MG63 (cell line): ENCODE data around the gene ACBD5. TPM values are rescaled to one million over a fixed set of nuclear protein-coding genes. Genes with fewer than 3 reads are reported as not detected.
"Not testable (repeated sequence)": the region's sequence is repeated elsewhere in the genome, so short reads cannot be mapped to it uniquely, and the experiment has no call there.

Source experiments
- DNase-seq: peaks from one replicate; pipeline ENCODE4 v3.0.0-alpha.2; 2020
- H3K27me3 ChIP-seq: fragments of 250-450 bp; sonication (Bioruptor Pico); 2 replicates; pipeline ENCODE4 v1.5.1; 2020; ENCODE audit warnings: mild to moderate bottlenecking, moderate library complexity
- H3K36me3 ChIP-seq: fragments of 250-450 bp; sonication (Bioruptor Pico); 2 replicates; pipeline ENCODE4 v1.5.1; 2020; ENCODE audit warnings: mild to moderate bottlenecking, moderate library complexity
- H3K4me3 ChIP-seq: fragments of 250-450 bp; sonication (Bioruptor Pico); 2 replicates; pipeline ENCODE4 v1.5.1; 2020; ENCODE audit warnings: mild to moderate bottlenecking, moderate library complexity
- H3K9me3 ChIP-seq: fragments of 250-450 bp; sonication (Bioruptor Pico); 2 replicates; pipeline ENCODE4 v1.5.1; 2020; ENCODE audit warnings: mild to moderate bottlenecking, moderate library complexity
- total RNA-seq: library from RNA; depleted of rRNA; stranded (reverse); fragments of >200 nt; shearing (Covaris generic); gene quantifications from 2 replicates; pipeline ENCODE4 v1.2.3, GENCODE V29; 2014; ENCODE audit warnings: low replicate concordance; rRNA removed

ACBD5 gene, protein sequence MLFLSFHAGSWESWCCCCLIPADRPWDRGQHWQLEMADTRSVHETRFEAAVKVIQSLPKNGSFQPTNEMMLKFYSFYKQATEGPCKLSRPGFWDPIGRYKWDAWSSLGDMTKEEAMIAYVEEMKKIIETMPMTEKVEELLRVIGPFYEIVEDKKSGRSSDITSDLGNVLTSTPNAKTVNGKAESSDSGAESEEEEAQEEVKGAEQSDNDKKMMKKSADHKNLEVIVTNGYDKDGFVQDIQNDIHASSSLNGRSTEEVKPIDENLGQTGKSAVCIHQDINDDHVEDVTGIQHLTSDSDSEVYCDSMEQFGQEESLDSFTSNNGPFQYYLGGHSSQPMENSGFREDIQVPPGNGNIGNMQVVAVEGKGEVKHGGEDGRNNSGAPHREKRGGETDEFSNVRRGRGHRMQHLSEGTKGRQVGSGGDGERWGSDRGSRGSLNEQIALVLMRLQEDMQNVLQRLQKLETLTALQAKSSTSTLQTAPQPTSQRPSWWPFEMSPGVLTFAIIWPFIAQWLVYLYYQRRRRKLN
- 12.8 and 26.1 TPM in 2 replicates for total RNA-seq

DNA sequence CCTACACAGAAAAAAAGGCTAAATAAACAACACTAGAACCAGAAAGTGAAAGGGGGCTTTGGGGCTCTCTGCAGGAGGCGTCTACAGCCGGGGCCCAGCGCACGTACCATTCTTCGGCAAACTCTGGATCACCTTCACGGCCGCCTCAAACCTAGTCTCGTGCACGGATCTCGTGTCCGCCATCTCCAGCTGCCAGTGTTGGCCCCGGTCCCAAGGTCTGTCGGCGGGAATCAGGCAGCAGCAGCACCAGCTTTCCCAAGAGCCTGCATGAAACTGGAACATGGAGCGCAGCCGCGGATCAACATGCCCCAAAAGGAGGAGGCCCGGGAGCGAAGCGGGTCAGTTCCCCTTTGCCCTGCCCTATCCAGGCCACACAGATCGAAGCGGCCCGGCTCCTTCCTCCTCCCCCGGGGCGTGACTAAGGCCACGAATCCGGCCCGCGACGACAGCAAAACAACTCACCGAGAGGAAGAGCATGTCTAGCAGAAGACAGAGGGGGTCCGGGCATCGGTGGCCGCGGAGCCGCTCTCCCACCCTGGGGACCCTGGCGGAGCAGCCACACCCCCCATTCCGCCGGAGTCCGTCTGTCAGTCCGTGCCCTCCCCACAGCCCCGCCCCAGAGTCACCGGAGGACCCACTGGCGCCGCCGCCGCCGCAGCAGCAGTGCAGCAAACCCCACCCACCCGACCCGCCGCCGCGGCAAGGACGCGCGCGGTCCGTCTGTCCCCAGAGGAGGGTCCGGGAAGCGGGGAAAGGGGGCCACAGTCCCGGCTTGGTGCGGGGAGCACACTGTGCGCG, at the start of gene ACBD5:
TSS of gene ACBD5 (minus strand) at position 586 of the 798 bp plus-strand sequence. CDS start at position 477, 109 bp downstream.
- Histone ChIP-seq H3K9me3 (no peaks in the 10 kb centered on the region), H3K27me3 (no peaks in the 10 kb centered on the region), H3K4me3 (peak within 1 kb of the TSS; percentile 75), H3K36me3 (peaks cover 2% of the 10 kb centered on the region)
- peak; percentile 91 for DNase-seq

DNA sequence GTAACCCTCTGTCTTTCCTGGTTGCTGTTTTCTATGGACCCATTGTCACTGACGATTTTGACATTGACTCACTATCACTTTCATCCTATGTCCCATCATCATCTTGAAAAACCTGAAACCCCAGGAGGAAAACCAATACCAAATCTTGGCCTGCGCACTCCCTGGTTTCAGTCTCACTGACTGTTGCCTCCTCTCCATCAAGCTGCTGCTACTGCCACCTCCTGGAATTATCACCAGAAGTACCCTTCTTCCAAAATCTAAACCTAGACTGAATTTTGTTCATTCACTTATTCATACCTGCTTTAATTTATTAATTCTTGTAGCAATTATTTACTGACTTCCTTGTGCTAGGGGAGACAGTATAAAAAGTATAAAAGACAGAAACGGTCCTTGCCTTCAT, 44.5 kb upstream of the ACBD5 start:
- H3K4me3 ChIP-seq: no peak overlapping the region
- no peaks in the 10 kb centered on the region for H3K36me3 ChIP-seq
- no peak for DNase-seq
- no peaks in the 10 kb centered on the region for H3K9me3 ChIP-seq
- no peaks in the 10 kb centered on the region for H3K27me3 ChIP-seq

- no peak for DNase-seq
- Histone ChIP-seq H3K36me3 (no peaks in the 10 kb centered on the region), H3K27me3 (peaks cover 28% of the 10 kb centered on the region), H3K4me3 (no peak overlapping the region), H3K9me3 (no peaks in the 10 kb centered on the region; the same call in 1 of the 2 replicates)
These were observed 36.0 kb upstream of the ACBD5 start for GRCh38 chr10:27276581-27276980.

- DNase-seq, H3K9me3 ChIP-seq, H3K4me3 ChIP-seq, H3K36me3 ChIP-seq: not testable (repeated sequence)
- peaks cover 20% of the 10 kb centered on the region for H3K27me3 ChIP-seq
These were observed 25.4 kb upstream of the ACBD5 start for GRCh38 chr10:27266025-27266424.

- not testable (repeated sequence) for H3K4me3 ChIP-seq, DNase-seq, H3K9me3 ChIP-seq, H3K36me3 ChIP-seq
- H3K27me3 ChIP-seq: peaks cover 33% of the 10 kb centered on the region
These were observed 22.2 kb upstream of the ACBD5 start for GRCh38 chr10:27262788-27263187.

DNA sequence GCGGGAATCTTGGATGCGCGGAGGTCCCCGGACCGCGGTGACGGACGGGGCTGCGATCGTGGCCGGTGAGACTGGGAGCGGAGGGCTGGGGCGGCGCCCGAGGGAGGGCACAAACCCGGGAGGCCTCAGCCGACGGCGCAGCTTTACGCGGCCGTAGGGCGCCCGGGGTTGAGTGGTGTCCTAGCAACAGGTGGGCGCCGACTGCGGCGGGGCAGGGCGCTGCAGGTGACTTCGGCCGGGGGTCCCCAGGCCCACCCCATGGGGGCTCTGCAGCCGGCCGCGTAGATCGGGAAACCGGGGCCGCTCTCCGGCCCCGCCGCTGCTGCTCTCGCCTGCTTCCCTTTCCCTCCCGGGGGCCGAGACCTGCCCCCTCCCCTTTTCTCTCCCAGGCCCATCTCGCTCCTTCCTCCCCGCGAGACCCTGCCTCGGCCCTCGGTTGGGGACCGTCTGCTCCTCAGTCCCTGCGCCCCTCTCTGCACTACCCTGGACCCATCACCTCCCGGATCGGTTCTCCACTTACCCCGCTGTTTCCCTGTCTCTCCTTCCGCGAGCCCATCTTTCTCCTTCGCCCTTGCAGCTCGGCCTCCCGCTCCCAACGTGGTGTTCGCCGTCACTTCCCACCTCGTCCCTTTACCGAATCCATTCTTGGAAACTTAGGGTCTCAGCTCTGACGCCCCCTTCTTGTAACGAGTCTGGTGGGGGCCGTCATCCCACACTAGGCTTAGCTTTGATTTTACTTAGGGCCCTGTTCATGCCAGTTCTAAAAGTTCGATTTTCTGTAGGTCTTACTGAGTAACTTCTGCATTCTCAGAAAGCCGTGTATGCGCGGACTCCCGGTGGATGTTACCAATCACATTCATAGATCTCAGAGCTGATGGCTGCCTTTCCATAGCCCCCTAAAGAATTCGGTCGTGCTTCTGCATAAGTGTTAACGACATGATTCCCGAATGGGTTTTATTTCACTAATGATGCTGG, 18.5 kb upstream of the ACBD5 start:
- Histone ChIP-seq H3K36me3 (no peaks in the 10 kb centered on the region), H3K4me3 (peak overlapping the region; percentile 19; the same call in 1 of the 2 replicates), H3K27me3 (peaks cover 33% of the 10 kb centered on the region), H3K9me3 (0 out of 2 replicates have a peak, but pooled peaks cover 3% of the 10 kb centered on the region)
- no peak for DNase-seq

DNA sequence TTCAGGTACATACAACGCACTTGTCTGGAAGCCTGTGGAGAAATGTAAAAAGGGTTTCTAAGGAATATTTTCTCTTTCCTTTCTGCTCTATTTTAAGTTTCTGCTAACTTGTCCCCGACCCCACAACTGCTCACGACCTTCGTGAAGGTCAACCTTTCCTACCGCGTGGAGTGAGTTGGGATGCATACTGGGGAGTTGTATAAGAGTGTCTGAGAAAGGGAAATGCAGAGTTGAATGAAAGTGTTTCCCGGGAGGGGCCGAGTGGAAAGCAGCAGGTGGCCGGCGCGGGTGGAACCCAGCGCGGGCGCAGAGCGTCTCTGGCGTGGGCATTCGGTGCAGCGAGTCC, 17.9 kb upstream of the ACBD5 start:
- Histone ChIP-seq H3K9me3 (0 out of 2 replicates have a peak, but pooled peaks cover 3% of the 10 kb centered on the region), H3K4me3 (peak overlapping the region; percentile 19; the same call in 1 of the 2 replicates), H3K27me3 (peaks cover 33% of the 10 kb centered on the region), H3K36me3 (no peaks in the 10 kb centered on the region)
- DNase-seq: no peak

- DNase-seq: no peak
- Histone ChIP-seq H3K9me3 (0 out of 2 replicates have a peak, but pooled peaks cover 3% of the 10 kb centered on the region), H3K36me3 (no peaks in the 10 kb centered on the region), H3K4me3 (no peak overlapping the region), H3K27me3 (peaks cover 24% of the 10 kb centered on the region)
These were observed 15.9 kb upstream of the ACBD5 start for GRCh38 chr10:27256299-27257189.

DNA sequence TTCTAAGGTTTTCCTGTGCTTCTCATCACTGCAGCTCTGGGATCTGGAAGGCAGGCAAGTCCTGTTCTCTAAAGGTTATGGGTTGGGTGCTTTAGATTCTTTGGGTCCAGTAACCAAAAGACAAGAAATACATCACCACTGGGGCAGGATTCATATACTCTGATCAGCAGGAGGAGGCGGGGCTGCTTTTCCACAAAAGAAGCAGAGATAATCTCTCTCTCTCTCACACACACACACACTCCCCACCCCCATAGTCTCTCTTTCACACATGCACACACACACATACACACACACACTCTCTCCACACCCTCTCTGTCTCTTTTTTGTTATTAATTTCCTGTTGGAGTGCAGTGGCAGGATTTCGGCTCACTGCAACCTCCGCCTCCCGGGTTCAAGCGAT, 13.0 kb upstream of the ACBD5 start:
- peaks cover 2% of the 10 kb centered on the region for H3K27me3 ChIP-seq
- no peaks in the 10 kb centered on the region for H3K36me3 ChIP-seq
- H3K4me3 ChIP-seq: no peak overlapping the region
- DNase-seq: no peak
- 0 out of 2 replicates have a peak, but pooled peaks cover 3% of the 10 kb centered on the region for H3K9me3 ChIP-seq

DNA sequence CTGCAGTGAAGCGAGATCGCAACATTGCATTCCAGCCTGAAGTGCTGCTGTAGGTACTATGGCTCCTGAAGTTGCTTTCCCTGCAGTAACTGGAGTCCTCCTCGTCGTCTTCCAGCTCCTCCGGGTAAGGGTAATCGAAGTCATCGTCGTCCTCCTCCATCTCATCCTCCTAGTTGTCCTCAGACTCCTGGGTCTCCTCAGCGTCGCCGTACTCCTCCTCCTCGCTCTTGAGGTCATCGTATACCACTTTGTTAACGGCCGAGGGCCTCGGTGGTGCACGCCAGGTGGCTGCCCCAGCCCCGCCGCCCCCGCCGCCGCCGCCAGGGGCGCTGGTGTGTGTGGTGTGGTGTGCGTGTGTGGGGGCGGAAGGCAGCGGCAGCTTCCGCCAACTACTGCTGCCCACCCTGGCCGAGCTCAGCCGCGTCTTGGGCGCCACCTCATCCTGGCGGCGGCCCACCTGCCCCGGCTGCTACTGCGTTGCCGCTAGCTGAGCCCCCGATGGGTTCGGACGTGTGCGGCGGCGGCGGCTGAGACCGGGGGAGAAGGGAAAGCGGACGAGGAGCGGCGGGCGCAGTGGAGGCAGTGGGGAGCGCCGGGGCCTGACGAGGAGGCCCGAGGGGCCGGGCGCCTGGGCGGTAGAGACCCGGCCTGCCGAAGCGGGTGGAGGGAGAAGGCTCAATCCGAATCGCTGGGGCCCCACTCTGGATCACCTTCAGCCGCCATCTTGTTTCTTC, 11.8 kb upstream of the ACBD5 start:
- DNase-seq: peak; percentile 77
- H3K9me3 ChIP-seq: 0 out of 2 replicates have a peak, but pooled peaks cover 3% of the 10 kb centered on the region
- H3K36me3 ChIP-seq: no peaks in the 10 kb centered on the region
- H3K27me3 ChIP-seq: no peaks in the 10 kb centered on the region
- H3K4me3 ChIP-seq: peak overlapping the region; percentile 59

GRCh38 chr10:27251554-27251953, 11.0 kb upstream of the ACBD5 start:
- Histone ChIP-seq H3K27me3 (no peaks in the 10 kb centered on the region), H3K9me3 (no peaks in the 10 kb centered on the region), H3K4me3 (no peak overlapping the region), H3K36me3 (no peaks in the 10 kb centered on the region)
- no peak for DNase-seq

- DNase-seq: no peak
- no peak overlapping the region for H3K4me3 ChIP-seq
- no peaks in the 10 kb centered on the region for H3K27me3 ChIP-seq
- no peaks in the 10 kb centered on the region for H3K9me3 ChIP-seq
- H3K36me3 ChIP-seq: no peaks in the 10 kb centered on the region
These were observed 7.6 kb upstream of the ACBD5 start for GRCh38 chr10:27248215-27248614.

GRCh38 chr10:27247441-27247840, 6.8 kb upstream of the ACBD5 start:
- no peaks in the 10 kb centered on the region for H3K9me3 ChIP-seq
- H3K4me3 ChIP-seq: no peak overlapping the region
- no peak for DNase-seq
- H3K36me3 ChIP-seq: no peaks in the 10 kb centered on the region
- H3K27me3 ChIP-seq: no peaks in the 10 kb centered on the region

DNA sequence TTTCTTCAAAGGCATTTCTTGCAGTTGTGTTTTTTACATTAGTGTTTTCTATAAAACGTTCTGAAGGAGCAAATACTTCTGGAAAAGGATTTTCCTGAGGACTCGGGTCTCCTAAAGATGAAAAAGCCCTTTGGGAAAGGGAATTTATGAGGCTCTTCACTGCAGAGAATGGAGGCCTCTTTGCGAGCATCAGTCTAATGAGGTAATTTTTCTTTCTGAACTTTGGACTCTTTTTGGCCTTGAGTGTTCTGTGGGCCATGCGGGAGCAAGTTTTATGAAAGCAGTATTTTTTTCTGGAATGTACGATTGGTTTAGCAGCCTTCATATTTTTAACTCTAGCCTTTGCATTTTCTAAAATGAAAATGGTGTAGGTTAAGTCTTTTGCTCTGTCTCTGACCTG, 6.4 kb upstream of the ACBD5 start:
- DNase-seq: no peak
- Histone ChIP-seq H3K36me3 (no peaks in the 10 kb centered on the region), H3K9me3 (no peaks in the 10 kb centered on the region), H3K27me3 (no peaks in the 10 kb centered on the region), H3K4me3 (no peak overlapping the region)

GRCh38 chr10:27245836-27246235, 5.2 kb upstream of the ACBD5 start:
- no peaks in the 10 kb centered on the region for H3K9me3 ChIP-seq
- H3K4me3 ChIP-seq: no peak overlapping the region
- H3K27me3 ChIP-seq: no peaks in the 10 kb centered on the region
- H3K36me3 ChIP-seq: no peaks in the 10 kb centered on the region
- DNase-seq: no peak
